DOHH2 (cell line): ENCODE measurements around the gene ATP8B1.
"Not testable (repeated sequence)": the region's sequence is repeated elsewhere in the genome, so short reads cannot be mapped to it uniquely, and the experiment has no call there.

Experiments
- CTCF ChIP-seq: fragments of 200-600 bp; sonication (generic); IDR thresholded peaks from one replicate; pipeline ENCODE4 v1.5.1; 2014; ENCODE audit warnings: antibody characterized with exemption, mild to moderate bottlenecking, low read depth, low read length; ENCODE audit not compliant: poor library complexity, severe bottlenecking
- EZH2phosphoT487 ChIP-seq: fragments of 200-600 bp; sonication (generic); IDR thresholded peaks from 2 replicates; pipeline ENCODE4 v1.6.1; 2017; ENCODE audit warnings: borderline replicate concordance, mild to moderate bottlenecking, antibody characterized with exemption, low read length, moderate library complexity, mixed read lengths

DNA sequence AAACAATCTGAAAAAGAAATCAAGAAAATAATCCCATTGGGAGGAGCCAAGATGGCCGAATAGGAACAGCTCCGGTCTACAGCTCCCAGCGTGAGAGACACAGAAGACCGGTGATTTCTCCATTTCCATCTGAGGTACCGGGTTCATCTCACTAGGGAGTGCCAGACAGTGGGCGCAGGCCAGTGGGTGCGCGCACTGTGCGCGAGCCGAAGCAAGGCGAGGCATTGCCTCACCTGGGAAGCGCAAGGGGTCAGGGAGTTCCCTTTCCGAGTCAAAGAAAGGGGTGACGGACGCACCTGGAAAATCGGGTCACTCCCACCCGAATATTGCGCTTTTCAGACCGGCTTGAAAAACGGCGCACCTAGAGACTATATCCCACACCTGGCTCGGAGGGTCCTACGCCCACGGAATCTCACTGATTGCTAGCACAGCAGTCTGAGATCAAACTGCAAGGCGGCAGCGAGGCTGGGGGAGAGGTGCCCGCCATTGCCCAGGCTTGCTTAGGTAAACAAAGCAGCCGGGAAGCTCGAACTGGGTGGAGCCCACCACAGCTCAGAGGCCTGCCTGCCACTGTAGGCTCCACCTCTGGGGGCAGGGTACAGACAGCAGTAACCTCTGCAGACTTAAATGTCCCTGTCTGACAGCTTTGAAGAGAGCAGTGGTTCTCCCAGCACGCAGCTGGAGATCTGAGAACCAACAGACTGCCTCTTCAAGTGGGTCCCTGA is 83.7 kb downstream of the ATP8B1 start:
- not testable (repeated sequence) for TF ChIP-seq CTCF, EZH2phosphoT487
